HS-5 (cell line): ENCODE data around the gene PRKG2.

Experiments
- DNase-seq: peaks from one replicate; pipeline ENCODE4 v3.0.0-alpha.2; 2012; ENCODE audit warnings: low read depth

Gene PRKG2

DNA sequence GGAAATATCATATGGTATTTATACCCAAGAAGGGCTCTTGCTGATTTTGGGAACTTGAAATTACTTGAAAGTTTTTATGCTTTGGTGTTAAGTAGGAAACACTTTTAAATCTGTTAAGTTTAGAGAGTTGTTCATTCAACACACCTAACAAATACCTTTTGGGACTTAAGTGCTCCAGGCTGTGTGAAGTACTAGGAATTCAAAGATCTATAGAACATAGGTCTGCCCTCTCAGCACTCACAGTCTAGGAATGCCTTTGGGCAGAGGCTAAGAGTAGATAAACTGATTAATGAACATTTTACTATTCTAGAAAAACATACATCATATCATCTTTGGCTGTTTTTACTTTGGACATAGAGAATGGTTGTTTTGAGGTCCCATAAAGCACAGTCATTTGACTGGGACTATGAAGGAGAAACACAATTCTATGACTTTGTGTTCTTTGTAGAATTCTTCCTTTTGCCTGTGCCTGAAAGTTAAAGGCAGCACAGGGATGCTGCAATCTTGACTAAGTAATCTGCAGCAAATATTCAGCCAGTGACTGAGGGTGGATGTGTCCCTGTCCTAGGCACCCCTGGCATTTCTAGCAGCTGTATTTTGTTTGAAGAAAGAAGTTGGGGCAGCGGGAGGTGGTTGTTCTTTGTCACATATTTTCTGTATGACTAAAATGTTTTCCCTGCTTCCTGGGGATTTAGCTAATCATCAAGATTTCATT, 176.2 kb downstream of the PRKG2 start:
- no peak for DNase-seq
